Measurements from ENCODE around the gene KRT82. TPM values are rescaled to one million over a fixed set of nuclear protein-coding genes. Genes with fewer than 3 reads are reported as not detected.

KRT82 gene
- total RNA-seq, 1 donor = not detected

DNA sequence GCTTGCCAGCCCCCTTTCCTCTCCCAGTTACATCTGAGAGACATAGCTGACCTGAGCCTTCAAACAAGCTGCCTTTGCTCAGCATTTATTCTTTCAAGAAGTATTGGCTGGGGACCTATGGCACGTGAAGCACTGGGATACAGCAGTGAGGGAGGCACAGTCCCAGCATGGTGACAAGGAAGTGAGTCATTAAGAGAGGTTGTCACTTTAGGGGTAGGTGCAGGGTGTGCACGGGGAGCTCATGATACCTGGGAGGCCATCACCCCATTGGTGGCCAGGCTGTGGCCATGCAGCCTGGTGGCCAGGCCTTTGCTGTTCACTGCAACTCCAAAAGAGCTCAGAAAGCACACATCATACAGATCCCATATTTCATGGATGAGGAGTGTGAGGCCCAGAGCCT, 33.7 kb upstream of the KRT82 start:
- DNase-seq (ENCODE audit: low read depth) = no peak
- TF ChIP-seq, protein P1, sequence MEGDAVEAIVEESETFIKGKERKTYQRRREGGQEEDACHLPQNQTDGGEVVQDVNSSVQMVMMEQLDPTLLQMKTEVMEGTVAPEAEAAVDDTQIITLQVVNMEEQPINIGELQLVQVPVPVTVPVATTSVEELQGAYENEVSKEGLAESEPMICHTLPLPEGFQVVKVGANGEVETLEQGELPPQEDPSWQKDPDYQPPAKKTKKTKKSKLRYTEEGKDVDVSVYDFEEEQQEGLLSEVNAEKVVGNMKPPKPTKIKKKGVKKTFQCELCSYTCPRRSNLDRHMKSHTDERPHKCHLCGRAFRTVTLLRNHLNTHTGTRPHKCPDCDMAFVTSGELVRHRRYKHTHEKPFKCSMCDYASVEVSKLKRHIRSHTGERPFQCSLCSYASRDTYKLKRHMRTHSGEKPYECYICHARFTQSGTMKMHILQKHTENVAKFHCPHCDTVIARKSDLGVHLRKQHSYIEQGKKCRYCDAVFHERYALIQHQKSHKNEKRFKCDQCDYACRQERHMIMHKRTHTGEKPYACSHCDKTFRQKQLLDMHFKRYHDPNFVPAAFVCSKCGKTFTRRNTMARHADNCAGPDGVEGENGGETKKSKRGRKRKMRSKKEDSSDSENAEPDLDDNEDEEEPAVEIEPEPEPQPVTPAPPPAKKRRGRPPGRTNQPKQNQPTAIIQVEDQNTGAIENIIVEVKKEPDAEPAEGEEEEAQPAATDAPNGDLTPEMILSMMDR (IDR thresholded peaks at IDR 0.05; ENCODE audit: insufficient read depth, low read length) = no peak
- no peak overlapping the region for H3K4me3 ChIP-seq (ENCODE audit: low read depth, low read length)

DNA sequence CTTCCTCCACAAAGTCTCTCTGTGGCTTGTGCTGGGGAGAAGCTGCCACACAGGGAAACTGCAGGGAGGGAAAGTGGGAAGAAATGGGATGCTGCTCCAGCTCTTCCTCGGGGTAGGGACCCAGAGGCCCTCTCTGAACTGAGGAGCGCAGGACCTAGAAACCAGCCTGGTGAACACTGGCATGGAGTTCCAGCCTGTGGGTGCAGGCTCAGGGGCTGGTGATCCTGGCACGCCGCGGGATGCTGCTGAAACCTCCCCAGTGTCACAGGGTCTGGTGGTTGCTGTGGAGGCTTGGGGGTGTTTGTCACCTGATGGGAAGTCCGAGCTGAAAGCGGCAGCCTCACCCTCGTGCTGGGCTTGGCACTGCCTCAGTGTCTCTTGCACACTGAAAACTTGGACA, 33.3 kb upstream of the KRT82 start:
- TF ChIP-seq, protein P1 (IDR thresholded peaks at IDR 0.05; ENCODE audit: insufficient read depth, low read length) = no peak

DNA sequence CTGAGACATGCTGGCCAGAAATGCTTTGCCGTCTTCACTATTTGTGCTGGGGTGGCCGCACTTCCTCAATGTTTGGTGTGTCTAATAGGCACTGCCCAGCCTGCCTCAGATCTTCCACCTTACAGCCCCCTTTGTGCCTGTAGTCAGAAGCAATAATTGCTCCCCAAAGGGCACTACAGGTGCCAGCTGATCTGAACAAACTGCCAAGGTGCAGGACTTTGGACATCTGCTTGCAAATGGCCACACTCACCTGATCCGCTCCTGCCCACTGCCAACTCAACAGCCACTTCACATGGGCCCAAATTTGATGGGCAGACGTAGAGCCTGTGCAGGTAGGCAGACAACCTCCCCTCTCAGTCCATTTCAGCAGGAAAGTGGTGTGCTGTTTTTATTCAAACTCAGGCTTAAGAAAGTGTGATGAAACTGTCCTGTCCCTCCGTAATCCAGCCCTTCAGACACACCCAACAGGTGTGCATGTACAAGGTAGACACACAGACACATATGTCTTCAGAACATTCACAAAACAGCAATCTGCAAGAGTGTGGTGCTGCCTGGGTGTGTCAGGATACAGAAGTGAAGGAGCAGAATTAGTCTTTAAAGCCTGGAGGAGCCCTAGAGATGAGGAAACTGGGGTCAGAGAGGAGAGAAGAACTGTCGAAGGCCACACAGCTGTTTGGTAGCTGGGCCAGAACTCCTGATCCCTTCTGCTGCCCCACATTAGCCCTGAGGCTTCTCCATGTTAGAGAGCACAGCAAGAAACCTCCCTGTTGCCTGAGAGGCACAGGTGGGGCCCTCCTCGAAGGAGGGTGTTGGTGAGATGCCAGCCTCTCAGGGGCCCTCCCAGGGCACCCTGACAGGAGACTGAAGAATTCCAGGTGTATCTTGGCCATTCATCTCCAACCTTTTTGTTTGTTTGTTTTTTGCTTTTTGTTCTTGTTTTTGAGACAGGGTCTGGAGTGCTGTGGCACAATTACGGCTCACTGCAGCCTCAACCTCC, 32.5 kb upstream of the KRT82 start:
- TF ChIP-seq, protein P1 (IDR thresholded peaks at IDR 0.05; ENCODE audit: insufficient read depth, low read length) = no peak
- H3K4me3 ChIP-seq (ENCODE audit: low read depth, low read length) = no peak overlapping the region
- no peak for DNase-seq (ENCODE audit: low read depth)

More for the DNA sequence above, 33.3 kb upstream of the KRT82 start:
- no peak overlapping the region for H3K4me3 ChIP-seq (ENCODE audit: low read depth, low read length)
- DNase-seq (ENCODE audit: low read depth) = no peak

DNA sequence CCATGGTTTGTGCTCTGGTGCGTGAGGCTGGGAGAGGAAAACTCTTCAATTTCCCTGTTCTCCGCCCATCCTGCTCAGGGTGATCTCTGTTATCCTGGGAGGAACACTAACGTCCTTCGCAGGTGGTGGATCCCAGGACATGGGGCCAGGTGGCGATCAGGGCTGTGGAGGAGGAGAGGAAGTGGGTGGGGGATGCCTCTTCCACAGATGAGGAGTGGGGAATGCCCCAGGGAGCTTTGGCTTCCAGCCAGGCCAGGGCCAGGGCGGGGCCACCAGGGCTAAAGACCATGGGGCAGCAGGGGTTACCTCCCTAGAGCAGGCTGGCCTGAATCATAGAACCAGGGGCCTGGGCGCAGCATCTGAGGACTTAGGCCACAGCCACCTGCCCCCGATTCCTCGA, 31.4 kb upstream of the KRT82 start:
- no peak for DNase-seq (ENCODE audit: low read depth)
- H3K4me3 ChIP-seq (ENCODE audit: low read depth, low read length) = no peak overlapping the region
- TF ChIP-seq, protein P1 (IDR thresholded peaks at IDR 0.05; ENCODE audit: insufficient read depth, low read length) = no peak

DNA sequence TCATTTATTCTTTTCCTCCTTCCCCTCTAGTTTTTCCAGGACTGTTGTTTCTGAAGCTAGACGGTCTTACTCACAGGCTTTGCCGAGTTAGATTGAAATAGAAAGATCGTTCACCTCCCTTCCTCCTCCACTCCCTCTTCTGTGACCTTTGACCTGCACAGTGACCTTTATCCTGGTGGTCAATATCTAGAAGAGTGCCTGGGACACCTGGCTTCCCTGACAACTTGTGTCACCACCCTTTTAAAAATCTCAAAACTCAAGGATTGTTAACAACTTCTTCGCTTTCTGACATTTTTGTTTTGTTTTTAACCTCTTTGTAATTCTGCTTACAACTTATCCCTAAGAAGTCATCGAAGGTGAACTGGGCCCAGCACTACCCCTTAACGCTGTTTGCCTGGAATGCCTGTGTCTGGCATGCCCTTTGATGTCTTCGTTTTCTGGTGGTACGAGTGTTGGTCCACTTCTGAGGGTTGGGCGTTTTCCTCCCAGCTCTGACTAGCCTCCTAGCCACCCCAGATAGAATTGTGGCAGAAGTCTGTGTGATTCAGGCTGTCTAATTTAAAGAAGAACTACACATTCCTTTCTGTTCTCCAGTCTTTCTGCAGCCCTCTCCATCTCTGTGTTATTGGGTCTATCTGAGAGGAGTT, 30.8 kb upstream of the KRT82 start:
- TF ChIP-seq, protein P1 (IDR thresholded peaks at IDR 0.05; ENCODE audit: insufficient read depth, low read length) = no peak
- DNase-seq (ENCODE audit: low read depth) = no peak
- H3K4me3 ChIP-seq (ENCODE audit: low read depth, low read length) = no peak overlapping the region

DNA sequence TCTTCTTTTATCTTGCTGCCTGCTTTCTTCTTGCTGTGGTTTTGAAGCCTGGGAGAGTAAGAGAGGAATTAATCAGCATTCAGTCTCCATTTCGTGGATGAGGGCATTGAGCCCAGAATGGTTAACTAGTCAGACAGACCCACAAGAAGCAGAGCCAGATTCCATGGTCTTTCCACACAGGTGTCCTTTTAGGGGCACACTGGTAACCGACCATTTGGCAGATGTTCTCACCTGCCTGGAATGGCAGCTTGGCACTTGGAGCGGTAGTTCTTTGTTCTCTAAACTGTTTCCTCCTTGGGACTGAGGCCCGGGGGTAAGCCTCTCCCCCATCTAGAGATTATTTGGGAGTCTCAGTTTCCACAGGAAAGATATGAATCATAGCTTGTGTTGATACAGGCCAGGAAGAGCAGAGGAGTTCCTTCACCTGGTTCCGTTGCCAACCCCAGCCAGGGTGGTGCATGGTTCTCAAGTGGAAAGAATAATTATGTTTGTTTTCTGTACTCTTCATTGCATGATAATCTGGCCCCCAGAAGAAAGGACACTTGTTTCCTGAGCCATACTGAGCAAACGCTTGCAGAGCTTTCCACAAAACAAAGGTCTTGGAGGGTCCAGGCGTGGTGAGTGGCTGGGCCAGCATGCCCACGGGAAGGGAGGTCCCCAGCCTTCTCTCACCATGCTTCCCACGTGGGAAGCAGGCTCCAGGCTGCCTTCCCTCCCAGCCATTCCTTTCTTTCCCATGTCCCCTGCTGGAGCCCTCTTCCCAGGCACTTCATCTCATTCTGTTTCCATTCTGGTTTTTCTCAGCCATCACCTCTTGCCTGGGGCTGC, 30.1 kb upstream of the KRT82 start:
- peak; percentile 27 for DNase-seq (ENCODE audit: low read depth)

More for the DNA sequence above, 30.1 kb upstream of the KRT82 start:
- TF ChIP-seq, protein P1 (IDR thresholded peaks at IDR 0.05; ENCODE audit: insufficient read depth, low read length) = no peak
- no peak overlapping the region for H3K4me3 ChIP-seq (ENCODE audit: low read depth, low read length)

Data from fibroblast of the aortic adventitia (primary cell).